Measurements from ENCODE around the gene TCIRG1. TPM values are rescaled to one million over a fixed set of nuclear protein-coding genes. Genes with fewer than 3 reads are reported as not detected.

The TCIRG1 gene
- total RNA-seq, 2 experiments from 2014 or later: 199 to 201 TPM

DNA sequence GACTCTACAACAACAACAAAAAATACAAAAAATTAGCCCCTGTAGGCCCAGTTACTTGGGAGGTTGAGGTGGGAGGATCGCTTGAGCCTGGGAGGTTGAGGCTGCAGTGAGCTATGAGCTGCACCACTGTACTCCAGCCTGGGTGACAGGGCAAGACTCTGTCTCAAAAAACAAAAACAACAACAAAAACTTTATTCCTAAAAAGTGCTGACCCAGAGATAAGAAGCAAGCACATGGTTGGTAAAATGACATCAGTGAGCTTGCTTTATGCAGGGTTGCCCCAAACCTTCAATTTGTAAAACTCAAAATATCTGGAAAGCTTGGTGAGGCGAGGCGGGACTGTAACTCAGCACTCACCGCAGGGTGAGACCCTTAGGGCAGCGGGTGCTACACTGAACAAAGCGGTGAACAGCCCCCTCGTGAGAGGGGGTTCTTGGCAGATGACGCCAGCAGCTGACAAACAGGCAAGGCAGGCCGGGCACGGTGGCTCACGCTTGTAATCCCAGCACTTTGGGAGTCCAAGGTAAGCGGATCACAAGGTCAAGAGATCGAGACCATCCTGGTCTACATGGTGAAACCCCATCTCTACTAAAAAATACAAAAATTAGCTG lies 3.5 kb upstream of the TCIRG1 start:
- no peaks in the 10 kb centered on the region for H3K9me3 ChIP-seq (ENCODE audit: low read length)
- H3K4me1 ChIP-seq (ENCODE audit: insufficient read depth, low read length, poor library complexity, severe bottlenecking): peaks cover 25% of the 10 kb centered on the region
- TF ChIP-seq EZH2phosphoT487 (IDR thresholded peaks at IDR 0.05; ENCODE audit: borderline replicate concordance, low read depth, low read length): no peak
- TF ChIP-seq, protein P1, sequence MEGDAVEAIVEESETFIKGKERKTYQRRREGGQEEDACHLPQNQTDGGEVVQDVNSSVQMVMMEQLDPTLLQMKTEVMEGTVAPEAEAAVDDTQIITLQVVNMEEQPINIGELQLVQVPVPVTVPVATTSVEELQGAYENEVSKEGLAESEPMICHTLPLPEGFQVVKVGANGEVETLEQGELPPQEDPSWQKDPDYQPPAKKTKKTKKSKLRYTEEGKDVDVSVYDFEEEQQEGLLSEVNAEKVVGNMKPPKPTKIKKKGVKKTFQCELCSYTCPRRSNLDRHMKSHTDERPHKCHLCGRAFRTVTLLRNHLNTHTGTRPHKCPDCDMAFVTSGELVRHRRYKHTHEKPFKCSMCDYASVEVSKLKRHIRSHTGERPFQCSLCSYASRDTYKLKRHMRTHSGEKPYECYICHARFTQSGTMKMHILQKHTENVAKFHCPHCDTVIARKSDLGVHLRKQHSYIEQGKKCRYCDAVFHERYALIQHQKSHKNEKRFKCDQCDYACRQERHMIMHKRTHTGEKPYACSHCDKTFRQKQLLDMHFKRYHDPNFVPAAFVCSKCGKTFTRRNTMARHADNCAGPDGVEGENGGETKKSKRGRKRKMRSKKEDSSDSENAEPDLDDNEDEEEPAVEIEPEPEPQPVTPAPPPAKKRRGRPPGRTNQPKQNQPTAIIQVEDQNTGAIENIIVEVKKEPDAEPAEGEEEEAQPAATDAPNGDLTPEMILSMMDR (conservative IDR thresholded peaks at IDR 0.05; ENCODE audit: low read length): no peak
- CTCF ChIA-PET (ENCODE audit: unreplicated experiment): no interaction called here
- intact Hi-C loops (cut with micrococcal nuclease; ENCODE audit: unreplicated experiment): no loop called here
- no peak overlapping the region for H3K4me2 ChIP-seq (ENCODE audit: low read length)
- H2AFZ ChIP-seq (ENCODE audit: low read length): no peak overlapping the region
- peaks cover 24% of the 10 kb centered on the region; the same call in 1 of the 2 replicates for H3K79me2 ChIP-seq (ENCODE audit: insufficient read depth, low read depth, low read length)
- no peaks in the 10 kb centered on the region for H3K9me2 ChIP-seq (ENCODE audit: insufficient read depth, low read length)
- H3K36me3 ChIP-seq (ENCODE audit: insufficient read depth, low read length): peaks cover 22% of the 10 kb centered on the region
- H3K27ac ChIP-seq (ENCODE audit: low read depth, low read length, poor library complexity, severe bottlenecking): no peak overlapping the region
- POLR2A ChIA-PET: no interaction called here
- no TSS peak for BruUV-seq (replicated peaks)
- no peak overlapping the region for H3K4me3 ChIP-seq (ENCODE audit: low read depth, low read length, poor library complexity, severe bottlenecking)
- DNase-seq (ENCODE audit: low spot score): no peak
- no peaks in the 10 kb centered on the region for H4K20me1 ChIP-seq (ENCODE audit: insufficient read depth, low read length)

DNA sequence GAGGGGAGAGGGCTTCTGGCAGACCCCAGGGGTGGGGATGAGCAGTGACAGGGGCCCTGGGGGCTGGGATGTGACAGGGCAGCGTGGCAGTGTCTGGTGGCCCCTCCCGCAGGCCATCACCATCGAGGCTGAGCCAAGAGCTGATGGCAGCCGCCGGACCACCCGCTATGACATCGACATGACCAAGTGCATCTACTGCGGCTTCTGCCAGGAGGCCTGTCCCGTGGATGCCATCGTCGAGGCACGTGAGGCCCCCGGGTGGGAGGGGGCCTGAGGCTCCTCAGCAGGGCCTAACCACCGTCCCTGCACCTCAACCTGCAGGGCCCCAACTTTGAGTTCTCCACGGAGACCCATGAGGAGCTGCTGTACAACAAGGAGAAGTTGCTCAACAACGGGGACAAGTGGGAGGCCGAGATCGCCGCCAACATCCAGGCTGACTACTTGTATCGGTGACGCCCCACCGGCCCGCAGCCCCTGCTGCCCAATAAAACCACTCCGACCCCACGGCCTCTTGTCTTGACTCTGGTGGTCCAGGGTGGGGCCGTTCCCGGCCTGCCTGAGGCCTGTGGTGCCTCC lies 2.6 kb upstream of the TCIRG1 start:
- POLR2A ChIA-PET: no interaction called here
- intact Hi-C loops (cut with micrococcal nuclease; ENCODE audit: unreplicated experiment): no loop called here

More for the DNA sequence above, 2.6 kb upstream of the TCIRG1 start:
- TF ChIP-seq, protein P1 (conservative IDR thresholded peaks at IDR 0.05; ENCODE audit: low read length): no peak
- no peak for TF ChIP-seq EZH2phosphoT487 (IDR thresholded peaks at IDR 0.05; ENCODE audit: borderline replicate concordance, low read depth, low read length)
- H3K4me1 ChIP-seq (ENCODE audit: insufficient read depth, low read length, poor library complexity, severe bottlenecking): peaks cover 31% of the 10 kb centered on the region
- H3K4me3 ChIP-seq (ENCODE audit: low read depth, low read length, poor library complexity, severe bottlenecking): no peak overlapping the region
- peaks cover 24% of the 10 kb centered on the region for H3K36me3 ChIP-seq (ENCODE audit: insufficient read depth, low read length)
- no peaks in the 10 kb centered on the region for H3K9me2 ChIP-seq (ENCODE audit: insufficient read depth, low read length)
- no TSS peak for BruUV-seq (replicated peaks)
- H3K9me3 ChIP-seq (ENCODE audit: low read length): no peaks in the 10 kb centered on the region
- H2AFZ ChIP-seq (ENCODE audit: low read length): no peak overlapping the region
- H4K20me1 ChIP-seq (ENCODE audit: insufficient read depth, low read length): no peaks in the 10 kb centered on the region
- peaks cover 25% of the 10 kb centered on the region; the same call in 1 of the 2 replicates for H3K79me2 ChIP-seq (ENCODE audit: insufficient read depth, low read depth, low read length)
- DNase-seq (ENCODE audit: low spot score): no peak
- no peak overlapping the region for H3K27ac ChIP-seq (ENCODE audit: low read depth, low read length, poor library complexity, severe bottlenecking)
- H3K4me2 ChIP-seq (ENCODE audit: low read length): no peak overlapping the region
- CTCF ChIA-PET (ENCODE audit: unreplicated experiment): no interaction called here

Data from OCI-LY7 (cell line).